Fibroblast of gingiva (primary cell): ENCODE results near the gene ETFBKMT.

ENCODE experiments used
- DNase-seq: peaks from one replicate; pipeline ENCODE4 v3.0.0-alpha.2; 2011; ENCODE audit warnings: low read depth

ETFBKMT gene

GRCh38 chr12:31659087-31659942 is at the start of gene ETFBKMT:
ETFBKMT (plus strand) TSS chr12:31659688; CDS start chr12:31661954, 2,266 bp downstream.
- DNase-seq: peak; percentile 80

- no peak for DNase-seq
Observed at GRCh38 chr12:31612819-31613218, 46.7 kb upstream of the ETFBKMT start.

- no peak for DNase-seq
Observed at GRCh38 chr12:31618228-31619025, 41.1 kb upstream of the ETFBKMT start.

- no peak for DNase-seq
Observed at GRCh38 chr12:31620311-31620710, 39.2 kb upstream of the ETFBKMT start.

GRCh38 chr12:31622038-31622437 is 37.5 kb upstream of the ETFBKMT start:
- no peak for DNase-seq

- DNase-seq: no peak
Observed at GRCh38 chr12:31626270-31626995, 33.1 kb upstream of the ETFBKMT start.

- DNase-seq: no peak
Observed at GRCh38 chr12:31627456-31628054, 31.9 kb upstream of the ETFBKMT start.

GRCh38 chr12:31629756-31630732 is 29.4 kb upstream of the ETFBKMT start:
- DNase-seq: no peak

- no peak for DNase-seq
Observed at GRCh38 chr12:31631023-31631724, 28.3 kb upstream of the ETFBKMT start.

GRCh38 chr12:31631809-31632208 is 27.7 kb upstream of the ETFBKMT start:
- no peak for DNase-seq

- no peak for DNase-seq
Observed at GRCh38 chr12:31633464-31633863, 26.0 kb upstream of the ETFBKMT start.

GRCh38 chr12:31634620-31635019 is 24.9 kb upstream of the ETFBKMT start:
- DNase-seq: no peak

GRCh38 chr12:31641509-31642090 is 17.9 kb upstream of the ETFBKMT start:
- DNase-seq: no peak

- DNase-seq: no peak
Observed at GRCh38 chr12:31644536-31644935, 15.0 kb upstream of the ETFBKMT start.

GRCh38 chr12:31645924-31646323 is 13.6 kb upstream of the ETFBKMT start:
- no peak for DNase-seq

GRCh38 chr12:31647086-31647491 is 12.4 kb upstream of the ETFBKMT start:
- no peak for DNase-seq

- DNase-seq: no peak
Observed at GRCh38 chr12:31650918-31651317, 8.6 kb upstream of the ETFBKMT start.

GRCh38 chr12:31651893-31652521 is 7.5 kb upstream of the ETFBKMT start:
- no peak for DNase-seq

GRCh38 chr12:31655208-31655607 is 4.3 kb upstream of the ETFBKMT start:
- DNase-seq: no peak
